Common myeloid progenitor, CD34-positive (primary cell): ENCODE data around the gene LINC00305.
A peak's percentile ranks its signal among the peaks of the same experiment; 100 is the strongest.

Source experiments
- CTCF ChIA-PET: fragments of 350-600 bp; sonication (Branson Sonifier 250); formaldehyde crosslinking; loops from one replicate; lab custom pipeline; 2021; ENCODE audit warnings: antibody characterized with exemption; lab: Charles Lee
- POLR2A ChIA-PET: fragments of 350-600 bp; sonication (Branson Sonifier 250); formaldehyde crosslinking; loops from one replicate; lab custom pipeline; 2021; ENCODE audit warnings: antibody characterized with exemption; lab: Charles Lee
- DNase-seq, 3 donors: peaks; one replicate each; pipeline versions ENCODE4 v3.0.0 to v3.0.0-alpha.2; 2013
- H3K27ac ChIP-seq, 2 experiments: 1 replicate in 1 of 2; 2 replicates in 1 of 2; pipeline ENCODE4 v1.7.0; 2013; ENCODE audit warnings: inconsistent platforms in 2 of 2, low read length in 2 of 2, mild to moderate bottlenecking in 2 of 2, low read depth in 1 of 2, moderate library complexity in 1 of 2; ENCODE audit not compliant: severe bottlenecking in 2 of 2, insufficient read depth in 1 of 2, poor library complexity in 1 of 2
- H3K27me3 ChIP-seq, 5 experiments: replicated peaks in 2 of 5; 1 replicate in 3 of 5; 2 replicates in 2 of 5; pipeline versions ENCODE4 v1.6.1 to v1.7.0; 2013; ENCODE audit warnings: low read length in 4 of 5, mild to moderate bottlenecking in 2 of 5, moderate library complexity in 2 of 5, inconsistent platforms in 1 of 5; ENCODE audit not compliant: insufficient read depth in 5 of 5, control insufficient read depth in 4 of 5
- H3K36me3 ChIP-seq, 4 experiments: 1 replicate in 2 of 4; 2 replicates in 2 of 4; pipeline versions ENCODE4 v1.6.1 to v1.7.0; 2013; ENCODE audit warnings: low read length in 3 of 4, control low read depth in 1 of 4, mild to moderate bottlenecking in 1 of 4; ENCODE audit not compliant: control insufficient read depth in 4 of 4, insufficient read depth in 4 of 4
- H3K4me1 ChIP-seq, 4 experiments: 1 replicate in 3 of 4; 2 replicates in 1 of 4; pipeline versions ENCODE4 v1.6.1 to v1.7.1; 2013; ENCODE audit warnings: low read length in 3 of 4, mild to moderate bottlenecking in 3 of 4, control low read depth in 1 of 4, inconsistent platforms in 1 of 4, moderate library complexity in 1 of 4; ENCODE audit not compliant: control insufficient read depth in 4 of 4, insufficient read depth in 4 of 4; ENCODE audit errors: control extremely low read depth in 1 of 4
- H3K4me3 ChIP-seq, 7 experiments: 1 replicate in 4 of 7; 2 replicates in 3 of 7; pipeline versions ENCODE4 v1.5.1 to v1.7.0; 2013; ENCODE audit warnings: mild to moderate bottlenecking in 7 of 7, low read length in 6 of 7, moderate library complexity in 6 of 7, inconsistent platforms in 2 of 7, low read depth in 2 of 7, control low read depth in 1 of 7; ENCODE audit not compliant: insufficient read depth in 4 of 7, control insufficient read depth in 1 of 7; ENCODE audit errors: extremely low read depth in 1 of 7
- H3K9me3 ChIP-seq, 5 experiments: 1 replicate in 4 of 5; 2 replicates in 1 of 5; pipeline versions ENCODE4 v1.6.1 to v1.7.1; 2013; ENCODE audit warnings: low read length in 4 of 5, mild to moderate bottlenecking in 2 of 5, inconsistent platforms in 1 of 5, low read depth in 1 of 5, moderate library complexity in 1 of 5; ENCODE audit not compliant: control insufficient read depth in 4 of 5, insufficient read depth in 2 of 5; ENCODE audit errors: control extremely low read depth in 1 of 5
- WGBS: methylation state at CpG from one replicate; pipeline ENCODE4 v1.1.5; 2013; ENCODE audit not compliant: insufficient coverage; 5-methylcytosine and 5-hydroxymethylcytosine counted together

Gene LINC00305

GRCh38 chr18:64142904-64143303, 6.0 kb downstream of the LINC00305 start:
- Histone ChIP-seq H3K4me3 (no peak overlapping the region), H3K27me3 (no peaks in the 10 kb centered on the region), H3K27ac (no peak overlapping the region), H3K9me3 (no peaks in the 10 kb centered on the region), H3K36me3 (no peaks in the 10 kb centered on the region), H3K4me1 (no peaks in the 10 kb centered on the region)
- no peak for DNase-seq
- no CpG with 5 or more reads among the region's 1 CpG for WGBS
- ChIA-PET POLR2A (no interaction called here), CTCF (no interaction called here)

GRCh38 chr18:64137914-64138313, 11.0 kb downstream of the LINC00305 start:
- no peak for DNase-seq
- Histone ChIP-seq H3K9me3 (no peaks in the 10 kb centered on the region), H3K27me3 (no peaks in the 10 kb centered on the region), H3K36me3 (no peaks in the 10 kb centered on the region), H3K4me3 (no peak overlapping the region), H3K27ac (no peak overlapping the region), H3K4me1 (no peaks in the 10 kb centered on the region)
- ChIA-PET POLR2A (no interaction called here), CTCF (no interaction called here)
- WGBS: no CpG with 5 or more reads among the region's 1 CpG

GRCh38 chr18:64134044-64134747, 14.7 kb downstream of the LINC00305 start:
- DNase-seq: no peak

GRCh38 chr18:64132871-64133270, 16.0 kb downstream of the LINC00305 start:
- no peaks in the 10 kb centered on the region for H3K36me3 ChIP-seq
- no peaks in the 10 kb centered on the region for H3K9me3 ChIP-seq
- CTCF ChIA-PET: no interaction called here
- no peaks in the 10 kb centered on the region for H3K4me1 ChIP-seq
- 100% methylated on average over 2 of the region's 2 CpGs for WGBS
- POLR2A ChIA-PET: no interaction called here
- no peaks in the 10 kb centered on the region for H3K27me3 ChIP-seq
- no peak for DNase-seq
- H3K4me3 ChIP-seq: no peak overlapping the region
- no peak overlapping the region for H3K27ac ChIP-seq

More at GRCh38 chr18:64134044-64134747, 14.7 kb downstream of the LINC00305 start:
- Histone ChIP-seq H3K9me3 (no peaks in the 10 kb centered on the region), H3K4me3 (no peak overlapping the region), H3K27me3 (no peaks in the 10 kb centered on the region), H3K27ac (no peak overlapping the region), H3K4me1 (no peaks in the 10 kb centered on the region), H3K36me3 (no peaks in the 10 kb centered on the region)
- WGBS: no CpG with 5 or more reads among the region's 6 CpGs
- ChIA-PET CTCF (no interaction called here), POLR2A (no interaction called here)

GRCh38 chr18:64131314-64131713, 17.6 kb downstream of the LINC00305 start:
- no peaks in the 10 kb centered on the region for H3K4me1 ChIP-seq
- DNase-seq: no peak
- no CpG with 5 or more reads among the region's 2 CpGs for WGBS
- H3K9me3 ChIP-seq: no peaks in the 10 kb centered on the region
- no peaks in the 10 kb centered on the region for H3K27me3 ChIP-seq
- no peak overlapping the region for H3K27ac ChIP-seq
- ChIA-PET POLR2A (no interaction called here), CTCF (no interaction called here)
- H3K36me3 ChIP-seq: no peaks in the 10 kb centered on the region
- no peak overlapping the region for H3K4me3 ChIP-seq

GRCh38 chr18:64127172-64127571, 21.7 kb downstream of the LINC00305 start:
- ChIA-PET CTCF (no interaction called here), POLR2A (no interaction called here)
- DNase-seq: no peak
- WGBS: 94% methylated on average over 2 of the region's 2 CpGs
- no peak overlapping the region for H3K27ac ChIP-seq
- H3K9me3 ChIP-seq: no peaks in the 10 kb centered on the region
- H3K36me3 ChIP-seq: no peaks in the 10 kb centered on the region
- H3K27me3 ChIP-seq: no peaks in the 10 kb centered on the region
- no peak overlapping the region for H3K4me3 ChIP-seq
- H3K4me1 ChIP-seq: no peaks in the 10 kb centered on the region

GRCh38 chr18:64119916-64120315, 29.0 kb downstream of the LINC00305 start:
- Histone ChIP-seq H3K9me3 (peaks cover 0 to 2% (median 0%) of the 10 kb centered on the region in 5 experiments), H3K27me3 (no peaks in the 10 kb centered on the region), H3K4me1 (no peaks in the 10 kb centered on the region), H3K36me3 (no peaks in the 10 kb centered on the region), H3K27ac (no peak overlapping the region), H3K4me3 (no peak overlapping the region)
- ChIA-PET POLR2A (no interaction called here), CTCF (interaction anchor here (1.0 to 3.7 kb wide), 5 partner anchors 9 to 1634 kb away, joined by 3 to 17 read pairs (median 4); no protein-coding TSS in a partner anchor)
- peak; percentile 16 to 48 (median 43) for DNase-seq
- no CpG with 5 or more reads among the region's 1 CpG for WGBS
